ENCODE data around the gene PDP2. TPM values are rescaled to one million over a fixed set of nuclear protein-coding genes. Genes with fewer than 3 reads are reported as not detected.

PDP2 gene
- total and polyA plus RNA-seq, 9 of the 15 experiments (the other 6 are each of a cell fraction or from before 2014, with no cell fraction given), result 2.5 to 24.3 (median 7.2) TPM

DNA sequence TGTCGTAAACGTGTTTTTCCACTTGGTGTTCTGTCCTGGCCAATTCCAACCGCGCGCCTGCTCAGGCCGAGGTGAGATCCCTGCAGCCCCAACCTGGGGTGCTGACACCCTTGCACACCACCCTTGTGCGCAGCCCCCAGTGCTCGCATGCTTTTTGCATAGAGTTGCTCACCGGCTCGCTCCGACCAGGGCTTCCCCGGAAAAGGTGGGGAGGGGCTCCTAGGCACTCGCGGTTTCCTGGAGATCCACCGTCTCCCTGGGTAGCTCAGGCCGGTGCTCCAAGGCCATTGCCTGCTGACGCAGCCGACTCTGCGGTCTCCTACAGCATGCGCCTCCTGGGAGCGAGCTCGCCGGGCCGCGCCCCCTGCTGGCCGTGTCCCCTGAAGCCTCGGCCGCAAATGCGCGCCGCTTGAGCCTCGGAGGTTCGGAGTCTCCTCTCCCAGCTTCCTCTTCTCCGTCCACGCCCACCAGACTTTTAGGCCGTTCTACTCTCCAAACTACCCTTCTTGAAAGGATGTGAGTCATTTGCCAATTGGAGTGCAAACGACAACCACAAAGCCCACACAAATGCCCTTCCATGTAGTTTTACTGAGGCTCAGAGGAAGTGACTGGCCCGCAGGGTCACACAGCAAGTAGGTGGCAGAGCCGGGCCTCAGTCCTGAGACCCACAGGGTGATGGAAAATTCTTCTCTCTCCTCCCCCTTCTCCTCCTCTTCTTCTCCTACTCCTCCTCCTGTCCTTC, 7.2 kb upstream of the PDP2 start (continued):
- TF ChIP-seq, protein P1, sequence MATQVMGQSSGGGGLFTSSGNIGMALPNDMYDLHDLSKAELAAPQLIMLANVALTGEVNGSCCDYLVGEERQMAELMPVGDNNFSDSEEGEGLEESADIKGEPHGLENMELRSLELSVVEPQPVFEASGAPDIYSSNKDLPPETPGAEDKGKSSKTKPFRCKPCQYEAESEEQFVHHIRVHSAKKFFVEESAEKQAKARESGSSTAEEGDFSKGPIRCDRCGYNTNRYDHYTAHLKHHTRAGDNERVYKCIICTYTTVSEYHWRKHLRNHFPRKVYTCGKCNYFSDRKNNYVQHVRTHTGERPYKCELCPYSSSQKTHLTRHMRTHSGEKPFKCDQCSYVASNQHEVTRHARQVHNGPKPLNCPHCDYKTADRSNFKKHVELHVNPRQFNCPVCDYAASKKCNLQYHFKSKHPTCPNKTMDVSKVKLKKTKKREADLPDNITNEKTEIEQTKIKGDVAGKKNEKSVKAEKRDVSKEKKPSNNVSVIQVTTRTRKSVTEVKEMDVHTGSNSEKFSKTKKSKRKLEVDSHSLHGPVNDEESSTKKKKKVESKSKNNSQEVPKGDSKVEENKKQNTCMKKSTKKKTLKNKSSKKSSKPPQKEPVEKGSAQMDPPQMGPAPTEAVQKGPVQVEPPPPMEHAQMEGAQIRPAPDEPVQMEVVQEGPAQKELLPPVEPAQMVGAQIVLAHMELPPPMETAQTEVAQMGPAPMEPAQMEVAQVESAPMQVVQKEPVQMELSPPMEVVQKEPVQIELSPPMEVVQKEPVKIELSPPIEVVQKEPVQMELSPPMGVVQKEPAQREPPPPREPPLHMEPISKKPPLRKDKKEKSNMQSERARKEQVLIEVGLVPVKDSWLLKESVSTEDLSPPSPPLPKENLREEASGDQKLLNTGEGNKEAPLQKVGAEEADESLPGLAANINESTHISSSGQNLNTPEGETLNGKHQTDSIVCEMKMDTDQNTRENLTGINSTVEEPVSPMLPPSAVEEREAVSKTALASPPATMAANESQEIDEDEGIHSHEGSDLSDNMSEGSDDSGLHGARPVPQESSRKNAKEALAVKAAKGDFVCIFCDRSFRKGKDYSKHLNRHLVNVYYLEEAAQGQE (IDR thresholded peaks at IDR 0.05; ENCODE audit: borderline replicate concordance), result peak; percentile 65; the same call in 1 of the 2 replicates
- TF ChIP-seq, protein P1 (CRISPR knock-in tag; IDR thresholded peaks at IDR 0.05; ENCODE audit: low read depth), result 0 out of 2 replicates have a peak, but pooled peaks have one; percentile 23
- TF ChIP-seq MAZ (CRISPR knock-in tag; conservative IDR thresholded peaks at IDR 0.05 in 1 of 2, IDR thresholded peaks at IDR 0.05 in 1 of 2) (peak; percentile 72 to 89), CXXC5 (CRISPR knock-in tag; IDR thresholded peaks at IDR 0.05) (peak; percentile 90), JUND (IDR thresholded peaks at IDR 0.05; ENCODE audit: borderline replicate concordance, low read depth, low read length) (peak; percentile 87), JUND (tag; IDR thresholded peaks at IDR 0.05; ENCODE audit: borderline replicate concordance, low read depth, low read length) (peak; percentile 68; the same call in 2 of the 3 replicates), GABPB1 (CRISPR knock-in tag; IDR thresholded peaks at IDR 0.05) (peak; percentile 72; the same call in 1 of the 2 replicates), RB1 (IDR thresholded peaks at IDR 0.05; ENCODE audit: low read depth) (peak; percentile 97)
- TF ChIP-seq, protein P2, sequence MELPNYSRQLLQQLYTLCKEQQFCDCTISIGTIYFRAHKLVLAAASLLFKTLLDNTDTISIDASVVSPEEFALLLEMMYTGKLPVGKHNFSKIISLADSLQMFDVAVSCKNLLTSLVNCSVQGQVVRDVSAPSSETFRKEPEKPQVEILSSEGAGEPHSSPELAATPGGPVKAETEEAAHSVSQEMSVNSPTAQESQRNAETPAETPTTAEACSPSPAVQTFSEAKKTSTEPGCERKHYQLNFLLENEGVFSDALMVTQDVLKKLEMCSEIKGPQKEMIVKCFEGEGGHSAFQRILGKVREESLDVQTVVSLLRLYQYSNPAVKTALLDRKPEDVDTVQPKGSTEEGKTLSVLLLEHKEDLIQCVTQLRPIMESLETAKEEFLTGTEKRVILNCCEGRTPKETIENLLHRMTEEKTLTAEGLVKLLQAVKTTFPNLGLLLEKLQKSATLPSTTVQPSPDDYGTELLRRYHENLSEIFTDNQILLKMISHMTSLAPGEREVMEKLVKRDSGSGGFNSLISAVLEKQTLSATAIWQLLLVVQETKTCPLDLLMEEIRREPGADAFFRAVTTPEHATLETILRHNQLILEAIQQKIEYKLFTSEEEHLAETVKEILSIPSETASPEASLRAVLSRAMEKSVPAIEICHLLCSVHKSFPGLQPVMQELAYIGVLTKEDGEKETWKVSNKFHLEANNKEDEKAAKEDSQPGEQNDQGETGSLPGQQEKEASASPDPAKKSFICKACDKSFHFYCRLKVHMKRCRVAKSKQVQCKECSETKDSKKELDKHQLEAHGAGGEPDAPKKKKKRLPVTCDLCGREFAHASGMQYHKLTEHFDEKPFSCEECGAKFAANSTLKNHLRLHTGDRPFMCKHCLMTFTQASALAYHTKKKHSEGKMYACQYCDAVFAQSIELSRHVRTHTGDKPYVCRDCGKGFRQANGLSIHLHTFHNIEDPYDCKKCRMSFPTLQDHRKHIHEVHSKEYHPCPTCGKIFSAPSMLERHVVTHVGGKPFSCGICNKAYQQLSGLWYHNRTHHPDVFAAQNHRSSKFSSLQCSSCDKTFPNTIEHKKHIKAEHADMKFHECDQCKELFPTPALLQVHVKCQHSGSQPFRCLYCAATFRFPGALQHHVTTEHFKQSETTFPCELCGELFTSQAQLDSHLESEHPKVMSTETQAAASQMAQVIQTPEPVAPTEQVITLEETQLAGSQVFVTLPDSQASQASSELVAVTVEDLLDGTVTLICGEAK (IDR thresholded peaks at IDR 0.05), result 0 out of 2 replicates have a peak, but pooled peaks have one; percentile 50
- TF ChIP-seq, protein P2 (CRISPR knock-in tag; IDR thresholded peaks at IDR 0.05), result no peak

Data from K562 (cell line).